ENCODE measurements around the gene OR4L1. TPM values are rescaled to one million over a fixed set of nuclear protein-coding genes. Genes with fewer than 3 reads are reported as not detected.

OR4L1 gene
- total RNA-seq, 1 experiment from 2014 or later, result not detected

DNA sequence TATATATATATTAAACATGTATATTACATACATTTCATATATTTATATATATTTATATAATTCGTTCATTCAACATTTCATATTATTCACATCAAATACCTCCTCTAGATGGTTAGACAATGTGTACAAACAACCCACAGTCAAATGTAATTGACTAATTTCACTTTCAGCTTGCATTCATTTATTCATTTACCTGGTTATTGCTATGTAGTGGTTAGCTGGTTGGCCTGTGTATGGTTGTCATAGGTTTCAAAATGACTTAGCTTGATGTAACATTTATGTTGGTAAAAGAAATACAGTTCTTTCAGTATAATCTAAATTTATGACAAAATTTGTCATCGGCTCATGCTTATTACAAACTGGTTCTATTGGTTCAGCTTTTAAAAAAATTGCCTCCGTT, 24.4 kb upstream of the OR4L1 start:
- H3K79me2 ChIP-seq (ENCODE audit: low read depth), result no peaks in the 10 kb centered on the region
- no peak for DNase-seq
- H2AFZ ChIP-seq, result no peak overlapping the region
- no peaks in the 10 kb centered on the region for H4K20me1 ChIP-seq (ENCODE audit: insufficient read depth)
- TF ChIP-seq EZH2 (IDR thresholded peaks at IDR 0.05; ENCODE audit: low read depth), result no peak
- TF ChIP-seq, protein P1, sequence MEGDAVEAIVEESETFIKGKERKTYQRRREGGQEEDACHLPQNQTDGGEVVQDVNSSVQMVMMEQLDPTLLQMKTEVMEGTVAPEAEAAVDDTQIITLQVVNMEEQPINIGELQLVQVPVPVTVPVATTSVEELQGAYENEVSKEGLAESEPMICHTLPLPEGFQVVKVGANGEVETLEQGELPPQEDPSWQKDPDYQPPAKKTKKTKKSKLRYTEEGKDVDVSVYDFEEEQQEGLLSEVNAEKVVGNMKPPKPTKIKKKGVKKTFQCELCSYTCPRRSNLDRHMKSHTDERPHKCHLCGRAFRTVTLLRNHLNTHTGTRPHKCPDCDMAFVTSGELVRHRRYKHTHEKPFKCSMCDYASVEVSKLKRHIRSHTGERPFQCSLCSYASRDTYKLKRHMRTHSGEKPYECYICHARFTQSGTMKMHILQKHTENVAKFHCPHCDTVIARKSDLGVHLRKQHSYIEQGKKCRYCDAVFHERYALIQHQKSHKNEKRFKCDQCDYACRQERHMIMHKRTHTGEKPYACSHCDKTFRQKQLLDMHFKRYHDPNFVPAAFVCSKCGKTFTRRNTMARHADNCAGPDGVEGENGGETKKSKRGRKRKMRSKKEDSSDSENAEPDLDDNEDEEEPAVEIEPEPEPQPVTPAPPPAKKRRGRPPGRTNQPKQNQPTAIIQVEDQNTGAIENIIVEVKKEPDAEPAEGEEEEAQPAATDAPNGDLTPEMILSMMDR (conservative IDR thresholded peaks at IDR 0.05), result no peak
- H3K9me2 ChIP-seq (ENCODE audit: insufficient read depth), result no peaks in the 10 kb centered on the region
- H3K36me3 ChIP-seq (ENCODE audit: low read depth), result no peaks in the 10 kb centered on the region
- H3K4me3 ChIP-seq, result no peak overlapping the region
- H3K9me3 ChIP-seq (ENCODE audit: insufficient read depth, low read depth), result no peaks in the 10 kb centered on the region
- no peaks in the 10 kb centered on the region for H3K27me3 ChIP-seq (ENCODE audit: insufficient read depth, low read depth)
- intact Hi-C loops (cut with micrococcal nuclease; ENCODE audit: unreplicated experiment), result no loop called here
- no peaks in the 10 kb centered on the region for H3F3A ChIP-seq (ENCODE audit: insufficient read depth, low read depth)
- no peak overlapping the region for H3K27ac ChIP-seq
- POLR2A ChIA-PET (ENCODE audit: unreplicated experiment), result no interaction called here
- no peak overlapping the region for H3K4me2 ChIP-seq
- CTCF ChIA-PET, result no interaction called here
- no peaks in the 10 kb centered on the region for H3K4me1 ChIP-seq (replicated peaks; ENCODE audit: insufficient read depth)
- no TSS peak for BruUV-seq (replicated peaks)

DNA sequence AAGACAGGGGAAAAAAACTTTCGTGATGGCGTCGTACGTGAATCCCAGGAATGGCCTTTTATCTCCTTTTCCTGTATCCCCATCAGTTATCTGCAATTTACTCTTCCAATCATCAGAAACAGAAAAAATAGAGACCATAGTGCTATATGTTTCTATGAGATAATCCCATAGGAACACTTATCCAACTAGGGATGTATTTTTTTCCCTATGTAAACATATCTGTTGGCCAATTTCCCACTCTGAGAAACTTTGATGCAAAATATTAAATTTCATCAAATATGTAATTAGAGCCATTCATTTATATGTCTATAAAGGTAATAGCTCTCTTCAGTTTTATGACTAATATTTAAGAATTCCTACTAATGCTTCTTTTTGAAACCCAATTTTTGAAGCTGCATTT, 23.9 kb upstream of the OR4L1 start, which contains the start of gene OR4K13:
Gene OR4K13, minus strand, starts transcription at position 101 of the 400 bp plus-strand sequence. CDS start 1,280 bp downstream, outside the sequence.
- Histone ChIP-seq H4K20me1 (ENCODE audit: insufficient read depth) (no peaks in the 10 kb centered on the region), H3K79me2 (ENCODE audit: low read depth) (no peaks in the 10 kb centered on the region), H3K9me2 (ENCODE audit: insufficient read depth) (no peaks in the 10 kb centered on the region), H3K4me1 (replicated peaks; ENCODE audit: insufficient read depth) (no peaks in the 10 kb centered on the region), H3K27me3 (ENCODE audit: insufficient read depth, low read depth) (no peaks in the 10 kb centered on the region), H3K27ac (no peak within 1 kb of the TSS), H3K9me3 (ENCODE audit: insufficient read depth, low read depth) (no peaks in the 10 kb centered on the region), H2AFZ (no peak within 1 kb of the TSS), H3K36me3 (ENCODE audit: low read depth) (no peaks in the 10 kb centered on the region), H3K4me2 (no peak within 1 kb of the TSS), H3K4me3 (no peak within 1 kb of the TSS), H3F3A (ENCODE audit: insufficient read depth, low read depth) (no peaks in the 10 kb centered on the region)
- BruUV-seq (replicated peaks), result no TSS peak
- intact Hi-C loops (cut with micrococcal nuclease; ENCODE audit: unreplicated experiment), result no loop called here
- POLR2A ChIA-PET (ENCODE audit: unreplicated experiment), result no interaction called here
- CTCF ChIA-PET, result no interaction called here
- DNase-seq, result no peak
- TF ChIP-seq, protein P1 (conservative IDR thresholded peaks at IDR 0.05), result no peak
- TF ChIP-seq EZH2 (IDR thresholded peaks at IDR 0.05; ENCODE audit: low read depth), result no peak

DNA sequence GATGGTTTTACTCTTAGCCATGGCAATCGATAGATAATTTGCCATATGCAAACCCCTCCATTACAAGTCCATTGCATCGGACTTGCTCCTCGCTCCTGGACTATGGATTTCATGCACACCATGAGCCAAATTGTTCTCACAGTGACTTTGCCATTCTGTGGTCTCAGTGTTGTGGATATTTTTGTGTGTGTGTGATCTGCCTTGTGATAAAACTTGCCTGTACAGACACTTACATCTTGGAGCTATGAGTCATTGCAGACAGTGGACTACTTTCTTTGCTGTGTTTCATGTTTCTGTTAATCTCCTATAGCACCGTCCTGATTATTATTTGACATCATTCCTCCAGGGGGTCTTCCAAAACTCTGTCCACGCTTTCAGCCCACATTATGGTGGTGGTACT, 15.6 kb upstream of the OR4L1 start:
- Histone ChIP-seq H3K36me3 (ENCODE audit: low read depth) (no peaks in the 10 kb centered on the region), H3K27me3 (ENCODE audit: insufficient read depth, low read depth) (no peaks in the 10 kb centered on the region), H3K9me2 (ENCODE audit: insufficient read depth) (no peaks in the 10 kb centered on the region), H3K9me3 (ENCODE audit: insufficient read depth, low read depth) (no peaks in the 10 kb centered on the region), H3K4me2 (no peak overlapping the region), H4K20me1 (ENCODE audit: insufficient read depth) (no peaks in the 10 kb centered on the region), H3K79me2 (ENCODE audit: low read depth) (no peaks in the 10 kb centered on the region), H3K4me1 (replicated peaks; ENCODE audit: insufficient read depth) (no peaks in the 10 kb centered on the region), H3F3A (ENCODE audit: insufficient read depth, low read depth) (no peaks in the 10 kb centered on the region), H3K4me3 (no peak overlapping the region), H2AFZ (no peak overlapping the region), H3K27ac (no peak overlapping the region)
- CTCF ChIA-PET, result no interaction called here
- TF ChIP-seq, protein P1 (conservative IDR thresholded peaks at IDR 0.05), result no peak
- TF ChIP-seq EZH2 (IDR thresholded peaks at IDR 0.05; ENCODE audit: low read depth), result no peak
- DNase-seq, result no peak
- BruUV-seq (replicated peaks), result no TSS peak
- intact Hi-C loops (cut with micrococcal nuclease; ENCODE audit: unreplicated experiment), result no loop called here
- POLR2A ChIA-PET (ENCODE audit: unreplicated experiment), result interaction anchor here (0.7 kb wide), 1 partner anchor 96 kb away, joined by 3 read pairs; no protein-coding TSS in a partner anchor

Measured in PC-9 (cell line).